ENCODE results near the gene MAOB. TPM values are rescaled to one million over a fixed set of nuclear protein-coding genes. Genes with fewer than 3 reads are reported as not detected.
"Not testable (repeated sequence)": the region's sequence is repeated elsewhere in the genome, so short reads cannot be mapped to it uniquely, and the experiment has no call there.

The MAOB gene
- total RNA-seq, 2 donors from 2014 or later, result 69.7 to 98.1 TPM

- DNase-seq (no peak), ATAC-seq (no peak)
- intact Hi-C loops (cut with DNase I), result no loop called here
These were observed 154.2 kb downstream of the MAOB start for GRCh38 chrX:43728002-43728401.

DNA sequence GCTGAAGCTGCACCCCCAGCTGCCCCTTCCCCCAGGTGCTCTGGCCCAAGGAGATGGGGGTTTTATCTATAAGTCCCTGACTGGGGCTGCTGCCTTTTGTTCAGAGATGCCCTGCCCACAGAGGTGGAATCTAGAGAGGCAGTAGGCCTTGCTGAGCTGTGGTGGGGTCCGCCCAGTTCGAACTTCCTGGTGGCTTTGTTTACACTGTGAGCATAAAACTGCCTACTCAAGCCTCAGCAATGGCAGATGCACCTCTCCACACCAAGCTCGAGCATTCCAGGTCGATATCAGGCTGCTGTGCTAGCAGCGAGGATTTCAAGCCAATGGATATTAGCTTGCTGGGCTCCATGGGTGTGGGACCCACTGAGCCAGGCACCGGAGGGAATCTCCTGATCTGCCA, 155.0 kb downstream of the MAOB start:
- ATAC-seq; intact Hi-C loops (cut with DNase I); DNase-seq: not testable (repeated sequence)

DNA sequence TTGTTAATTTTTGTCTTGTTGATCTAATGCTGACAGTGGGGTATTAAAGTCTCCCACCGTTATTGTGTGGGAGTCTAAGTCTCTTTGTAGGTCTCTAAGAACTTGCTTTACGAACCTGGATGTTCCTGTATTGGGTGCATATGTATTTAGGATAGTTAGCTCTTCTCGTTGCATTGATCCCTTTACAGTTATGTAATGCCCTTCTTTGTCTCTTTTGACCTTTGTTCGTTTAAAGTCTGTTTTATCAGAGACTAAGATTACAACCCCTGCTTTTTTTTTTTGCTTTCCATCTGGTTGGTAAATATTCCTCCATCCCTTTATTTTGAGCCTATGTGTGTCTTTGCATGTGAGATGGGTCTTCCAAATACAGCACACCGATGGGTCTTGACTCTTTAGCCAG, 157.0 kb downstream of the MAOB start:
- DNase-seq; intact Hi-C loops (cut with DNase I); ATAC-seq: not testable (repeated sequence)

GRCh38 chrX:43720961-43721360, 161.3 kb downstream of the MAOB start:
- no peak for ATAC-seq
- intact Hi-C loops (cut with DNase I), result no loop called here
- DNase-seq, result no peak

DNA sequence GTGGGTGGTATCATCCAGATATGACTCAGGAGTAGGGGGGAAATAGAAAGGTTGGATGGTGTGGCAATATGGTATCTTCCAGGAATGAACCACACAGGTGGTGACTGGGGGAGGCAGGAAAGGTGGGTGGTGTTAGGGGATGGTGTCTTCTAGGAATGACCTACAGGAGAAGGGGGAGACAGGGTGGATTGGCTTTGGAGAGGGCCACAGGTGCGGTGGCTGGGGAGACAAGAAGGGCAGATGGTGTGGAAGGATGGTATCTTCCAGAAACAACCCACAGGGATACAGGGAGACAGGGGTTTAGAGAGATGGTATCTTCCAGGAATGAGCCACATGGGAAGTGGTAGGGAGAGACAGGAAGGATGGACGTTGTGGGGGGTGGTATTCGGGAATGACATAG, 162.2 kb downstream of the MAOB start:
- DNase-seq, result no peak
- ATAC-seq, result no peak
- intact Hi-C loops (cut with DNase I), result no loop called here

- intact Hi-C loops (cut with DNase I), result no loop called here
- DNase-seq, result no peak
- ATAC-seq, result no peak
These were observed 163.3 kb downstream of the MAOB start for GRCh38 chrX:43718956-43719355.

GRCh38 chrX:43718546-43718945, 163.7 kb downstream of the MAOB start:
- ATAC-seq (no peak), DNase-seq (no peak)
- intact Hi-C loops (cut with DNase I), result no loop called here

DNA sequence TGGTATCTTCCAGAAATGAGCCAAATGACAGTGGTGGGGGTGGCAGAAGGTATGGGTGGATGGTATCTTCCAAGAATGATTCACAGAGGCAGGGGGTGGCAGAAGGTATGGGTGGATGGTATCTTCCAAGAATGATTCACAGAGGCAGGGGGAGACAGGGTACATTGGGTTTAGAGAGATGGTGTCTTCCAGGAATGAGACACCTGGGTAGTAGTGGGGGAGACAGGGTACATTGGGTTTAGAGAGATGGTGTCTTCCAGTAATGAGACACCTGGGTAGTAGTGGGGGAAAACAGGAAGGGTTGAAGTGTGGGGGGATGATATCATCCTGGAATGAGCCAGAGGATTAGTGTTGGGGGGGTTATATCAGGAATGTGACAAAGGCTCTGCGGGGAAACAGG, 164.2 kb downstream of the MAOB start:
- ATAC-seq (no peak), DNase-seq (no peak)
- intact Hi-C loops (cut with DNase I), result no loop called here

- ATAC-seq (no peak), DNase-seq (no peak)
- intact Hi-C loops (cut with DNase I), result no loop called here
These were observed 165.1 kb downstream of the MAOB start for GRCh38 chrX:43717161-43717560.

- intact Hi-C loops (cut with DNase I), result no loop called here
- ATAC-seq, result no peak
- no peak for DNase-seq
These were observed 165.6 kb downstream of the MAOB start for GRCh38 chrX:43716696-43717095.

Other genes with a start within 250 kb of the MAOB start
- gene MAOA, start 226.2 kb downstream of the MAOB start, total RNA-seq, result 100 to 1,000 TPM; 102 to 105 TPM
- gene NDP, start 90.9 kb upstream of the MAOB start, total RNA-seq, result not detected

Measured in left cardiac atrium (tissue), 4 donors.